HFF-Myc (cell line): ENCODE data around the gene STAG1.

ENCODE experiments used
- DNase-seq: peaks from one replicate; pipeline ENCODE4 v3.0.0-alpha.2; 2011; ENCODE audit warnings: low read depth; ENCODE audit errors: extremely low read depth
- H3K4me3 ChIP-seq: replicated peaks from 2 replicates; pipeline ENCODE4 v1.5.1; 2011; ENCODE audit warnings: low read depth, mild to moderate bottlenecking, control low read depth, low read length
- TF ChIP-seq, protein P1 (sequence below): IDR thresholded peaks from 2 replicates; pipeline ENCODE4 v1.5.1; 2012; ENCODE audit warnings: mild to moderate bottlenecking, low read depth, low read length, control low read depth; ENCODE audit errors: missing control alignments

The STAG1 gene

DNA sequence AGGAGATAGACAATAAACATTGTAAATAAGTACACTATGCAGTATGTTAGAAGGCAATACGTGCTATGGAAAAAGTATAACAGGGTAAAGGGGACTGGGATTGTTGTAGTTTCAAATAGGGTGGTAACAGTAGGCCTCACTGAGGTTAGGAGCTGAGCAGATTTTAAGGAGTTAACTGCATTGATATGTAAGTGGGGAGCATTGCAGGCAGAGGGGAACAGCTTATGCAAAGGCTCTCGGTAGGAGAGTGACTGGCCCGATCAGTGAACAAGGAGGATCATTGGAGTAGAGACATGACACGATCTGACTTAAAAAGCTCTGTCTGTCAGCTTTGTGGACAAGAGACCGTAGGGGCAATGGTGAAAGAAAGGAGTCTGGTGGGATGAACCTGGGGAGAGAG, 455.2 kb downstream of the STAG1 start:
- no peak overlapping the region for H3K4me3 ChIP-seq
- DNase-seq, result no peak
- TF ChIP-seq, protein P1, sequence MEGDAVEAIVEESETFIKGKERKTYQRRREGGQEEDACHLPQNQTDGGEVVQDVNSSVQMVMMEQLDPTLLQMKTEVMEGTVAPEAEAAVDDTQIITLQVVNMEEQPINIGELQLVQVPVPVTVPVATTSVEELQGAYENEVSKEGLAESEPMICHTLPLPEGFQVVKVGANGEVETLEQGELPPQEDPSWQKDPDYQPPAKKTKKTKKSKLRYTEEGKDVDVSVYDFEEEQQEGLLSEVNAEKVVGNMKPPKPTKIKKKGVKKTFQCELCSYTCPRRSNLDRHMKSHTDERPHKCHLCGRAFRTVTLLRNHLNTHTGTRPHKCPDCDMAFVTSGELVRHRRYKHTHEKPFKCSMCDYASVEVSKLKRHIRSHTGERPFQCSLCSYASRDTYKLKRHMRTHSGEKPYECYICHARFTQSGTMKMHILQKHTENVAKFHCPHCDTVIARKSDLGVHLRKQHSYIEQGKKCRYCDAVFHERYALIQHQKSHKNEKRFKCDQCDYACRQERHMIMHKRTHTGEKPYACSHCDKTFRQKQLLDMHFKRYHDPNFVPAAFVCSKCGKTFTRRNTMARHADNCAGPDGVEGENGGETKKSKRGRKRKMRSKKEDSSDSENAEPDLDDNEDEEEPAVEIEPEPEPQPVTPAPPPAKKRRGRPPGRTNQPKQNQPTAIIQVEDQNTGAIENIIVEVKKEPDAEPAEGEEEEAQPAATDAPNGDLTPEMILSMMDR, result no peak

- no peak for DNase-seq
- H3K4me3 ChIP-seq, result no peak overlapping the region
- TF ChIP-seq, protein P1, result no peak
Observed at GRCh38 chr3:136294176-136294575, 458.0 kb downstream of the STAG1 start.

DNA sequence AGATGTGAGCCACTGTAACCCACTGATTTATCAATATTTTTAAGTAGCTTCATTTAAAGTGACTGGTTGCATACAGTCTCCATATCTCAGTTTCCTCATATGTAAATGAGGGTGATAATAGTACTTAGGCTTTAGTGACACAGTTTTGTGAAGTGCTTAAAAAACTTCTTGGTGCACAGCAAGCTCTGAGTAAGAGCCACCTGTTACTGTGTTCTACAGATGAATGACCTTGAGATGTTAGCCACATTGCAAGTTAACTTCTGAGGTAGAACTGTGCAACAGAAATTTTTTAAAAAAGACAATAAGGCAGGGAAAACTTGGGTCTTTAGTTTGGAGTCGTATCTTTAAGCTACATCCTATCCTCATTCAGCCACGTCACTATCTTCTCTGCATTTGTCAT, 458.9 kb downstream of the STAG1 start:
- no peak overlapping the region for H3K4me3 ChIP-seq
- no peak for DNase-seq
- TF ChIP-seq, protein P1, result no peak

GRCh38 chr3:136292500-136292899, 459.7 kb downstream of the STAG1 start:
- no peak overlapping the region for H3K4me3 ChIP-seq
- no peak for DNase-seq
- TF ChIP-seq, protein P1, result no peak

DNA sequence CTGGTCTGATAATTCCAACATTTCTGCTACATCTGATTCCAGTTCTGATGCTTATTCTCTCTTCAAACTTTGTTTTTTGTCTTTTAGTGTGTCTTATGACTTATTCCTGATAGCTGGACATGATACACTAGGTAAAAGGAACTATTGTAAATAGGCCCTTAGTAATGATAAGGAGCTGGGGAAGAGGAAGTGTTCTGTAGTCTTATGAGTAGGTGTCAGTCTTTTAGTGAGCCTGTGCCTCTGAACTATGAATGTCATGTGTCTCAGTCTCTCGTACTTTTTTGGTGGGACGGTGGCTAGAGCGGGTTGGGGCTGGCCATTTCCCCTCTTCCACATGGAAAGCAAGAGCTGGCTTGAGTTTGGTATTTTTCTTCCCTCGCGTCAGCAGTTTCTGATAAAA, 460.9 kb downstream of the STAG1 start:
- no peak overlapping the region for H3K4me3 ChIP-seq
- DNase-seq, result no peak
- TF ChIP-seq, protein P1, result no peak
